Heart right ventricle (tissue), 16 donors: ENCODE results near the gene ARHGEF37. TPM values are rescaled to one million over a fixed set of nuclear protein-coding genes. Genes with fewer than 3 reads are reported as not detected.
A peak's percentile ranks its signal among the peaks of the same experiment; 100 is the strongest.

ENCODE experiments used
- ATAC-seq, 8 donors: fragments of 200-7000 bp; cut with Tn5 transposase; one replicate each; pipeline ENCODE4 v1.9.1; 2020; ENCODE audit warnings: mild to moderate bottlenecking in 8 of 8, moderate library complexity in 8 of 8, moderate number of reproducible peaks in 1 of 8
- DNase-seq, 2 donors: peaks; one replicate each; pipeline ENCODE4 v3.0.0-alpha.2; 2020
- H3K27ac ChIP-seq, 10 donors: fragments of 200-600 bp; sonication (generic) in 2 of 10; one replicate each; pipeline versions ENCODE4 v1.5.0 to v1.8.0; 2020 to 2022; ENCODE audit warnings: mild to moderate bottlenecking in 3 of 10
- H3K27me3 ChIP-seq, 7 donors: fragments of 200-600 bp; one replicate each; pipeline ENCODE4 v1.8.0; 2021 to 2022; ENCODE audit warnings: mild to moderate bottlenecking in 2 of 7
- H3K36me3 ChIP-seq, 9 donors: fragments of 200-600 bp; sonication (generic) in 1 of 9; one replicate each; pipeline versions ENCODE4 v1.5.0 to v1.8.0; 2020 to 2022; ENCODE audit warnings: mild to moderate bottlenecking in 2 of 9
- H3K4me1 ChIP-seq, 9 donors: fragments of 200-600 bp; sonication (generic) in 1 of 9; one replicate each; pipeline versions ENCODE4 v1.5.0 to v1.8.0; 2020 to 2022; ENCODE audit warnings: mild to moderate bottlenecking in 4 of 9
- H3K4me3 ChIP-seq, 10 donors: fragments of 200-600 bp; sonication (generic) in 2 of 10; one replicate each; pipeline versions ENCODE4 v1.5.0 to v1.8.0; 2020 to 2022; ENCODE audit warnings: mild to moderate bottlenecking in 7 of 10, moderate library complexity in 2 of 10
- H3K9me3 ChIP-seq, 11 donors: fragments of 200-600 bp in 10 of 11; sonication (generic) in 2 of 11; one replicate each; pipeline versions ENCODE4 v1.5.0 to v1.8.0; 2013 to 2022; ENCODE audit warnings: mild to moderate bottlenecking in 2 of 11, control low read depth in 1 of 11, moderate library complexity in 1 of 11
- CTCF ChIP-seq, 9 donors: fragments of 200-600 bp; sonication (generic) in 2 of 9; IDR thresholded peaks; one replicate each; pipeline versions ENCODE4 v1.5.0 to v1.8.0; 2021 to 2022; ENCODE audit warnings: antibody characterized with exemption in 9 of 9, mild to moderate bottlenecking in 5 of 9, moderate library complexity in 1 of 9
- WGBS, 2 donors: extraction: QIAGEN DNeasy Blood & Tissue Kit; methylation state at CpG; one replicate each; pipeline ENCODE4 v1.1.7; 2013; ENCODE audit warnings: inconsistent platforms in 1 of 2; 5-methylcytosine and 5-hydroxymethylcytosine counted together
- intact Hi-C, 10 donors: fragments of 100-400 bp; cut with DNase I; formaldehyde crosslinking; loops; one replicate each; pipeline versions ENCODE4 v1.11.1 to v1.14.2; 2022
- polyA plus RNA-seq, 2 donors: library from polyadenylated mRNA; stranded (reverse); fragments of 200-250 nt; gene quantifications; one replicate each; pipeline ENCODE4 v1.2.3, GENCODE V29; 2013
- total RNA-seq, 10 donors: library from RNA; stranded (reverse); fragmentation: NEBNext Ultra II Directional in 3 of 10; extraction: Animal tissue kit (Norgen Biotek cat#: 25700) in 3 of 10; gene quantifications; one replicate each; pipeline versions ENCODE4 v1.2.1 to v1.2.4, GENCODE V29; 2021 to 2023
- donor health status: Arrhythmogenic right ventricular cardiomyopathy.
- donor health status: ischemic (EF 13 %, LVEDD 7.1; RV severe dilation, severe dysfunction).
- donor health status: healthy with polysubstance abuse.
- donor health status: DM: no; HTN: yes; CAD: no.
- donor health status: DM: no; HTN: no; CAD: no.
- donor health status: ischemic (EF 25% LVEDD 6.9; RV normal size, moderate dysfunction).
- donor health status: ischemic (EF 25% LVEDD 5.7; RV mildly dilated, moderate dysfunction).
- donor health status: healthy.
- donor health status: DM: yes; HTN: yes; CAD: no.
- donor health status: Ischemic cardiomyopathy.
- donor health status: ischemic (EF 35%, LVEDD 5.7; RV mildly dilated, moderate dysfunction).
- donor health status: nonischemic (EF 11% LVEDD 7.7; RV severe dilation, severe dysfunction).
- donor health status: DM: yes; HTN: yes; CAD: no.
- donor health status: PGD.
- donor health status: ischemic (EF 29% LVEDD 5.4; RV normal size, mild dysfunction).
- donor health status: nonischemic (EF 23%, LVEDD 6.1; RV moderate dilation, normal function).

ARHGEF37 gene
- total and polyA plus RNA-seq, 12 donors = 4.5 to 31.8 (median 17.1) TPM

DNA sequence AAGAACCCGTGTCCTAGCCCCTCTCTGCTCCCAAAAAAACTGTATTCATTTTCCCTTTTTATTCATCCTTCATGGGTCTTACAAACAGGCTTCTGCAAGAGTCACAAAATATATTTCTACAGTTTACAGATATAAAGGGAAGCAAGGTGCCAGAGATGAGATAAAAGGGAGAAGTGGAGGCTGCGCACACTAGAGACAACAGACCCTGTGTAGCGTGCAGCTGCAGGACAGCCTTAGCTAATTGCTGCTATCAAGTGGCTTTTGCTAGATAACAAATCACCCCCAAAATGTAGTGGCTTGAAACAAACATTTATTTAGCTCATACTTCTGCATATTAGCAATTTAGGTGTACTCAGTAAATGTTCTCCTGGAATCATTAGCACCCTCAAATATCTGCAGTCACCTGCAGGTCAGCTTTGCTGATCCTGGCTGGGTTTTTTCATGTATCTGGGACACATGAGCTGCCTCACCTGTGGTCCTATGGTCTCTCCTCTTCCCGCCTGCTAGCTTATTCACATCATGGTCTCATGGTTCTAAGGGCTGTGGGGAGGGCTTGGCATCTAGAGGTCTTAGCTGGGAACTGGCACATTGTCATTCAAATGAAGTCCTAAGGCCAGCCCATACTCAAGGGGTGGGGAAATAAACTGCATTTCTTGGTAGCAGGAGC is 29.4 kb downstream of the ARHGEF37 start:
- DNase-seq (no peak), ATAC-seq (no peak)
- H3K4me3 ChIP-seq = no peak overlapping the region
- H3K4me1 ChIP-seq = peaks cover 0 to 31% (median 12%) of the 10 kb centered on the region in 9 donors
- no peak for TF ChIP-seq CTCF (IDR thresholded peaks at IDR 0.05)
- WGBS, 2 donors = 93 to 95% methylated on average over 4 of the region's 4 CpGs
- no peaks in the 10 kb centered on the region for H3K27me3 ChIP-seq
- intact Hi-C loops = no loop called here
- H3K27ac ChIP-seq = peak overlapping the region in 4 of 10 donors; percentile 10 to 61 (median 39)
- H3K9me3 ChIP-seq = peaks cover 0 to 6% (median 0%) of the 10 kb centered on the region in 11 donors
- H3K36me3 ChIP-seq = peaks cover 0 to 78% (median 16%) of the 10 kb centered on the region in 9 donors

GRCh38 chr5:149611326-149611725 is 30.0 kb downstream of the ARHGEF37 start:
- intact Hi-C loops = no loop called here
- Histone ChIP-seq H3K27me3 (no peaks in the 10 kb centered on the region), H3K4me1 (peaks cover 0 to 25% (median 8%) of the 10 kb centered on the region in 9 donors), H3K36me3 (peaks cover 0 to 76% (median 15%) of the 10 kb centered on the region in 9 donors), H3K27ac (peak overlapping the region in 4 of 10 donors; percentile 10 to 61 (median 39)), H3K4me3 (no peak overlapping the region), H3K9me3 (peaks cover 0 to 6% (median 0%) of the 10 kb centered on the region in 11 donors)
- peak in 6 of 8 donors; percentile 26 to 67 (median 52) for ATAC-seq
- WGBS, 2 donors = 64 to 73% methylated on average over 5 of the region's 5 CpGs
- DNase-seq = no peak
- TF ChIP-seq CTCF (IDR thresholded peaks at IDR 0.05) = no peak

- peaks cover 0 to 37% (median 19%) of the 10 kb centered on the region in 9 donors for H3K4me1 ChIP-seq
- peak overlapping the region in 1 of 10 donors; percentile 43 for H3K27ac ChIP-seq
- no peaks in the 10 kb centered on the region for H3K27me3 ChIP-seq
- H3K9me3 ChIP-seq = peaks cover 0 to 6% (median 0%) of the 10 kb centered on the region in 11 donors
- no peak for ATAC-seq
- 84% methylated on average over 8 of the region's 8 CpGs for WGBS, 2 donors
- intact Hi-C loops = no loop called here
- peaks cover 0 to 91% (median 16%) of the 10 kb centered on the region in 9 donors for H3K36me3 ChIP-seq
- no peak for DNase-seq
- H3K4me3 ChIP-seq = no peak overlapping the region
- TF ChIP-seq CTCF (IDR thresholded peaks at IDR 0.05) = no peak
Measured at GRCh38 chr5:149614034-149614907, 33.0 kb downstream of the ARHGEF37 start.

- no peaks in the 10 kb centered on the region for H3K27me3 ChIP-seq
- intact Hi-C loops = loop anchor here in 2 of 10 donors (5.0 kb wide), 1 partner anchor 174 kb away; no protein-coding TSS in a partner anchor
- WGBS, 2 donors = 52 to 55% methylated on average over 5 of the region's 5 CpGs
- DNase-seq (peak; percentile 35 to 47), ATAC-seq (peak in 7 of 8 donors; percentile 28 to 74 (median 52))
- H3K27ac ChIP-seq = peak overlapping the region in 2 of 10 donors; percentile 6 to 36
- H3K9me3 ChIP-seq = no peaks in the 10 kb centered on the region
- H3K4me1 ChIP-seq = peaks cover 0 to 27% (median 18%) of the 10 kb centered on the region in 9 donors
- H3K4me3 ChIP-seq = no peak overlapping the region
- peaks cover 0 to 91% (median 11%) of the 10 kb centered on the region in 9 donors for H3K36me3 ChIP-seq
- no peak for TF ChIP-seq CTCF (IDR thresholded peaks at IDR 0.05)
Measured at GRCh38 chr5:149615976-149616375, 34.7 kb downstream of the ARHGEF37 start.
